Prostate gland (tissue), 2 donors: ENCODE results near the gene INPP5B.

Experiments used
- CTCF ChIP-seq, 4 experiments: fragments of 200-600 bp in 2 of 4; fragments of 450-650 bp in 2 of 4; sonication (generic) in 2 of 4; IDR thresholded peaks; 1 replicate in 3 of 4; 2 replicates in 1 of 4; pipeline ENCODE4 v1.5.1; 2016 to 2019; ENCODE audit warnings: antibody characterized with exemption in 4 of 4, mild to moderate bottlenecking in 2 of 4, moderate library complexity in 2 of 4
- POLR2A ChIP-seq: fragments of 450-650 bp; IDR thresholded peaks from one replicate; pipeline ENCODE4 v1.6.1; 2016; ENCODE audit warnings: antibody characterized with exemption, mild to moderate bottlenecking

DNA sequence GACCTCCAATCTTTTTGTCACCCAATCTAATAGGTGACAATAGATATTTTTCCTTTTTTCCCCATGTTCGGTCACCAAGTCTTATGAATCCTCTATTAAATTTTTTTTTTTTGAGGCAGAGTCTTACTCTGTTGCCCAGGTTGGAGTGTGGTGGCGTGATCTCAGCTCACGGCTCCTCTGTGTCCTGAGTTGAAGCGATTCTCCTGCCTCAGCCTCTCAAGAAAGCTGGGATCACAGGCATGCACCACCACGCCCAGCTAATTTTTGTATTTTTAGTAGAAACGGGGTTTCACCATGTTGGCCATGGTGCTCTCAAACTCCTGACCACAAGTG lies 45.0 kb downstream of the INPP5B start:
- TF ChIP-seq POLR2A (no peak), CTCF (IDR thresholded peaks at IDR 0.05) (no peak)
